Measurements from ENCODE around the gene CLK1. TPM values are rescaled to one million over a fixed set of nuclear protein-coding genes. Genes with fewer than 3 reads are reported as not detected.

CLK1 gene
- polyA plus RNA-seq, 4 donors, result 76.0 to 281 (median 187) TPM

GRCh38 chr2:200847269-200847668 lies 17.2 kb downstream of the CLK1 start:
- H3K27ac ChIP-seq (ENCODE audit: low read depth in 1 of 3, low read length in 2 of 3), result no peak overlapping the region
- H3K9me3 ChIP-seq (ENCODE audit: control insufficient read depth in 2 of 2, insufficient read depth in 1 of 2, low read depth in 1 of 2, low read length in 1 of 2), result no peaks in the 10 kb centered on the region
- no peaks in the 10 kb centered on the region for H3K27me3 ChIP-seq (ENCODE audit: control insufficient read depth in 3 of 3, insufficient read depth in 3 of 3, low read length in 3 of 3)
- H3K4me3 ChIP-seq (ENCODE audit: low read depth in 1 of 3, low read length in 3 of 3), result no peak overlapping the region
- FAIRE-seq, result no peak
- peaks cover 4 to 13% (median 12%) of the 10 kb centered on the region in 3 donors for H3K36me3 ChIP-seq (ENCODE audit: control insufficient read depth in 3 of 3, insufficient read depth in 2 of 3, low read depth in 1 of 3, low read length in 3 of 3)
- H3K4me1 ChIP-seq (ENCODE audit: control insufficient read depth in 3 of 3, insufficient read depth in 2 of 3, low read depth in 1 of 3, low read length in 2 of 3), result no peaks in the 10 kb centered on the region
- no peak for DNase-seq

GRCh38 chr2:200845669-200846325 lies 18.7 kb downstream of the CLK1 start:
- H3K36me3 ChIP-seq (ENCODE audit: control insufficient read depth in 3 of 3, insufficient read depth in 2 of 3, low read depth in 1 of 3, low read length in 3 of 3), result peaks cover 0 to 6% (median 0%) of the 10 kb centered on the region in 3 donors
- FAIRE-seq, result no peak
- no peak overlapping the region for H3K4me3 ChIP-seq (ENCODE audit: low read depth in 1 of 3, low read length in 3 of 3)
- 78 to 89% (median 83%) methylated on average over 10 of the region's 10 CpGs for WGBS, 3 donors
- no peaks in the 10 kb centered on the region for H3K9me3 ChIP-seq (ENCODE audit: control insufficient read depth in 2 of 2, insufficient read depth in 1 of 2, low read depth in 1 of 2, low read length in 1 of 2)
- H3K27ac ChIP-seq (ENCODE audit: low read depth in 1 of 3, low read length in 2 of 3), result no peak overlapping the region
- H3K27me3 ChIP-seq (ENCODE audit: control insufficient read depth in 3 of 3, insufficient read depth in 3 of 3, low read length in 3 of 3), result no peaks in the 10 kb centered on the region
- H3K4me1 ChIP-seq (ENCODE audit: control insufficient read depth in 3 of 3, insufficient read depth in 2 of 3, low read depth in 1 of 3, low read length in 2 of 3), result no peaks in the 10 kb centered on the region
- DNase-seq, result no peak

GRCh38 chr2:200845194-200845593 lies 19.3 kb downstream of the CLK1 start:
- H3K36me3 ChIP-seq (ENCODE audit: control insufficient read depth in 3 of 3, insufficient read depth in 2 of 3, low read depth in 1 of 3, low read length in 3 of 3), result peaks cover 0 to under 1% (median 0%) of the 10 kb centered on the region in 3 donors
- H3K4me1 ChIP-seq (ENCODE audit: control insufficient read depth in 3 of 3, insufficient read depth in 2 of 3, low read depth in 1 of 3, low read length in 2 of 3), result no peaks in the 10 kb centered on the region
- FAIRE-seq, result no peak
- WGBS, 3 donors, result 79 to 92% (median 86%) methylated on average over 4 to 5 of the region's 5 CpGs
- no peak overlapping the region for H3K27ac ChIP-seq (ENCODE audit: low read depth in 1 of 3, low read length in 2 of 3)
- no peak overlapping the region for H3K4me3 ChIP-seq (ENCODE audit: low read depth in 1 of 3, low read length in 3 of 3)
- no peaks in the 10 kb centered on the region for H3K9me3 ChIP-seq (ENCODE audit: control insufficient read depth in 2 of 2, insufficient read depth in 1 of 2, low read depth in 1 of 2, low read length in 1 of 2)
- DNase-seq, result no peak
- H3K27me3 ChIP-seq (ENCODE audit: control insufficient read depth in 3 of 3, insufficient read depth in 3 of 3, low read length in 3 of 3), result no peaks in the 10 kb centered on the region

- Histone ChIP-seq H3K36me3 (ENCODE audit: control insufficient read depth in 3 of 3, insufficient read depth in 2 of 3, low read depth in 1 of 3, low read length in 3 of 3) (no peaks in the 10 kb centered on the region), H3K9me3 (ENCODE audit: control insufficient read depth in 2 of 2, insufficient read depth in 1 of 2, low read depth in 1 of 2, low read length in 1 of 2) (no peaks in the 10 kb centered on the region), H3K27me3 (ENCODE audit: control insufficient read depth in 3 of 3, insufficient read depth in 3 of 3, low read length in 3 of 3) (no peaks in the 10 kb centered on the region), H3K4me1 (ENCODE audit: control insufficient read depth in 3 of 3, insufficient read depth in 2 of 3, low read depth in 1 of 3, low read length in 2 of 3) (no peaks in the 10 kb centered on the region), H3K27ac (ENCODE audit: low read depth in 1 of 3, low read length in 2 of 3) (no peak overlapping the region), H3K4me3 (ENCODE audit: low read depth in 1 of 3, low read length in 3 of 3) (no peak overlapping the region)
- 83 to 92% (median 85%) methylated on average over 24 of the region's 24 CpGs for WGBS, 3 donors
- FAIRE-seq (no peak), DNase-seq (no peak)
Measured at GRCh38 chr2:200843993-200844948, 20.2 kb downstream of the CLK1 start.

- no peaks in the 10 kb centered on the region for H3K36me3 ChIP-seq (ENCODE audit: control insufficient read depth in 3 of 3, insufficient read depth in 2 of 3, low read depth in 1 of 3, low read length in 3 of 3)
- 67 to 85% (median 85%) methylated on average over 3 of the region's 3 CpGs for WGBS, 3 donors
- FAIRE-seq (no peak), DNase-seq (no peak)
- H3K9me3 ChIP-seq (ENCODE audit: control insufficient read depth in 2 of 2, insufficient read depth in 1 of 2, low read depth in 1 of 2, low read length in 1 of 2), result peaks cover 0 to 9% of the 10 kb centered on the region in 2 donors
- H3K4me3 ChIP-seq (ENCODE audit: low read depth in 1 of 3, low read length in 3 of 3), result no peak overlapping the region
- no peaks in the 10 kb centered on the region for H3K4me1 ChIP-seq (ENCODE audit: control insufficient read depth in 3 of 3, insufficient read depth in 2 of 3, low read depth in 1 of 3, low read length in 2 of 3)
- no peaks in the 10 kb centered on the region for H3K27me3 ChIP-seq (ENCODE audit: control insufficient read depth in 3 of 3, insufficient read depth in 3 of 3, low read length in 3 of 3)
- H3K27ac ChIP-seq (ENCODE audit: low read depth in 1 of 3, low read length in 2 of 3), result no peak overlapping the region
Measured at GRCh38 chr2:200839513-200839912, 24.9 kb downstream of the CLK1 start.

- FAIRE-seq (no peak), DNase-seq (no peak)
- 92 to 93% (median 92%) methylated on average over 4 of the region's 4 CpGs for WGBS, 3 donors
- H3K4me1 ChIP-seq (ENCODE audit: control insufficient read depth in 3 of 3, insufficient read depth in 2 of 3, low read depth in 1 of 3, low read length in 2 of 3), result no peaks in the 10 kb centered on the region
- no peak overlapping the region for H3K27ac ChIP-seq (ENCODE audit: low read depth in 1 of 3, low read length in 2 of 3)
- no peaks in the 10 kb centered on the region for H3K36me3 ChIP-seq (ENCODE audit: control insufficient read depth in 3 of 3, insufficient read depth in 2 of 3, low read depth in 1 of 3, low read length in 3 of 3)
- no peak overlapping the region for H3K4me3 ChIP-seq (ENCODE audit: low read depth in 1 of 3, low read length in 3 of 3)
- H3K9me3 ChIP-seq (ENCODE audit: control insufficient read depth in 2 of 2, insufficient read depth in 1 of 2, low read depth in 1 of 2, low read length in 1 of 2), result peaks cover 0 to 9% of the 10 kb centered on the region in 2 donors
- H3K27me3 ChIP-seq (ENCODE audit: control insufficient read depth in 3 of 3, insufficient read depth in 3 of 3, low read length in 3 of 3), result no peaks in the 10 kb centered on the region
Measured at GRCh38 chr2:200834701-200835100, 29.8 kb downstream of the CLK1 start.

- Histone ChIP-seq H3K9me3 (ENCODE audit: control insufficient read depth in 2 of 2, insufficient read depth in 1 of 2, low read depth in 1 of 2, low read length in 1 of 2) (no peaks in the 10 kb centered on the region), H3K36me3 (ENCODE audit: control insufficient read depth in 3 of 3, insufficient read depth in 2 of 3, low read depth in 1 of 3, low read length in 3 of 3) (peaks cover 0 to 6% (median 0%) of the 10 kb centered on the region in 3 donors), H3K27me3 (ENCODE audit: control insufficient read depth in 3 of 3, insufficient read depth in 3 of 3, low read length in 3 of 3) (no peaks in the 10 kb centered on the region), H3K27ac (ENCODE audit: low read depth in 1 of 3, low read length in 2 of 3) (no peak overlapping the region), H3K4me3 (ENCODE audit: low read depth in 1 of 3, low read length in 3 of 3) (no peak overlapping the region), H3K4me1 (ENCODE audit: control insufficient read depth in 3 of 3, insufficient read depth in 2 of 3, low read depth in 1 of 3, low read length in 2 of 3) (no peaks in the 10 kb centered on the region)
- WGBS, 3 donors, result 91 to 96% (median 94%) methylated on average over 2 of the region's 2 CpGs
- DNase-seq (no peak), FAIRE-seq (no peak)
Measured at GRCh38 chr2:200829258-200829655, 35.2 kb downstream of the CLK1 start.

GRCh38 chr2:200828572-200829257 lies 35.7 kb downstream of the CLK1 start:
- 42 to 84% (median 48%) methylated on average over 9 of the region's 9 CpGs for WGBS, 3 donors
- DNase-seq, result no peak
- no peaks in the 10 kb centered on the region for H3K27me3 ChIP-seq (ENCODE audit: control insufficient read depth in 3 of 3, insufficient read depth in 3 of 3, low read length in 3 of 3)
- FAIRE-seq, result no peak
- no peaks in the 10 kb centered on the region for H3K4me1 ChIP-seq (ENCODE audit: control insufficient read depth in 3 of 3, insufficient read depth in 2 of 3, low read depth in 1 of 3, low read length in 2 of 3)
- no peaks in the 10 kb centered on the region for H3K9me3 ChIP-seq (ENCODE audit: control insufficient read depth in 2 of 2, insufficient read depth in 1 of 2, low read depth in 1 of 2, low read length in 1 of 2)
- no peak overlapping the region for H3K4me3 ChIP-seq (ENCODE audit: low read depth in 1 of 3, low read length in 3 of 3)
- peaks cover 0 to 6% (median 0%) of the 10 kb centered on the region in 3 donors for H3K36me3 ChIP-seq (ENCODE audit: control insufficient read depth in 3 of 3, insufficient read depth in 2 of 3, low read depth in 1 of 3, low read length in 3 of 3)
- no peak overlapping the region for H3K27ac ChIP-seq (ENCODE audit: low read depth in 1 of 3, low read length in 2 of 3)
